CD4-positive, alpha-beta T cell treated with Interferon gamma for 1 hour (primary cell): ENCODE measurements around the gene SH3BP4.

ENCODE experiments used
- DNase-seq: peaks from one replicate; pipeline ENCODE4 v3.0.0-alpha.2; 2020

Gene SH3BP4

DNA sequence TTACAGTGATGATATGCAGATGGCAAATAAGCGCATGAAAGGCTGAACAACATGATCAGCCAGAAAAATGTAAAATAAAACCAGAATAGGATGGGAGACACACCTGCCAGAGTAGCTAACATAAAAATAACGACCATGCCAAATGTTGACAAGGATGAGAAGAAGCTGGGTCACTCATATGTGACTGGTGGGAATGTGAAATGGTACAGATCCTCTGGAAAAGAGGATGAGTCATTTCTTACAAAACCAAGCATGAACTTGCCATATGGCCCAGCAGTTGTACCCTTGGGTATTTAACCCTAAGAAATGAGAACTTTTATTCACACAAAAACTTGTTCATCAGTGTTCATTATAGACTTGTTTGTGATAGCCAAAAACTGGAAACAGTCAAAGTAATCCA is 143.8 kb downstream of the SH3BP4 start:
- no peak for DNase-seq

DNA sequence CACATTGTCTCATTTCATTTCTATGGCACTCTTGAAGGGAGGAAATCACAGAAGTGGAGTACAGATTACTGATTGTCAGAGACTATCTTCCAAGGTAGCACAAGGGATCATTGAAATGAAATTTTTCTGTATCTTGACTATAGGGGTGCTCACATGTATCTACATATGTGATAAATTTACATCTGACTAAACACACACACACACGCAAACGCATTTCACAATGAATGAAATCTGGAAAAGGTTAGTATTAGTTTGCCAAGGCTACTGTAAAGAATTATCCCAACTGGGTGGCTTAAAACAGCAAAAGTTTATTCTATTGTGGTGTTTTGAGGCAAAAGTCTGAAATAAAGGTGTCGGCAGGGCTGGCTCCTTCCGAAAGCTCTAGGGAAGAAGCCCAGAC is 144.6 kb downstream of the SH3BP4 start:
- DNase-seq: no peak

DNA sequence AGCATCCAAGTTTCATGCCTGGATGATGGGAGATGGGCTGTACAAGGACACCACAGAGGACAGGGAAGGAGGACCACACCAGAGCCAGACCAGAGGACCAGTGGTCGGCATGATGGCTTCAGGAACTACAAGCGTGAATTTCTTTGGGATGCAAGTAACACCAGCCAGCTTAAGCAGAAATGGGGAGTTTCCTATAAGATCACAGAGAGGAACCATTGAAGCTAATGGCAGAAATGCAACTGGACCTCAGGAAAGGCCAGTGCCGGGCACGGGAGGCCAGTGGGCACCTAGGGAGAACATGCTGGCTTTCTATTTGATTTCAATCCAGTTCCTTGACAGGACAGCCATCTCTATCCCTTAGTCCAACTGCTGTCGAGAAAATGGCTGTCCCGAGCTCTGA is 145.4 kb downstream of the SH3BP4 start:
- DNase-seq: no peak

DNA sequence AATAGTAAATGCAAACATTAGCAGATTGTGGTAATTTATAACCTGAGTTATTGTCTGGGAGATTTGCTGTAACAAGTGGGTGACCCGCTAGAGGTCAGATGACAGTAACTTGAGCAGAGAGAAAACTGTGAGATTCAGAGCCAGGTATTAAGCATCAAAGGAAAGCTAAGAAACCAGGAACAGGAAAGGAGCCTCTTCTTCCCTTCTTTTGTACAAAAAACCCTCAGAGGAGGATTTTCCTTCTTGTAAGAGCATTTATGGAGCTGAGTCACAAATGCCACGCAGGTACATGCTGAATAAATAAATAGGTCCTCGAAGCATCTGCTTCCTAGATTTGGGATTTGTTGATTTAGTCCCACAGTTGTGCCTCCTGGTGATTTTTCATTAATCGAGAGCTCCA is 146.5 kb downstream of the SH3BP4 start:
- DNase-seq: no peak

DNA sequence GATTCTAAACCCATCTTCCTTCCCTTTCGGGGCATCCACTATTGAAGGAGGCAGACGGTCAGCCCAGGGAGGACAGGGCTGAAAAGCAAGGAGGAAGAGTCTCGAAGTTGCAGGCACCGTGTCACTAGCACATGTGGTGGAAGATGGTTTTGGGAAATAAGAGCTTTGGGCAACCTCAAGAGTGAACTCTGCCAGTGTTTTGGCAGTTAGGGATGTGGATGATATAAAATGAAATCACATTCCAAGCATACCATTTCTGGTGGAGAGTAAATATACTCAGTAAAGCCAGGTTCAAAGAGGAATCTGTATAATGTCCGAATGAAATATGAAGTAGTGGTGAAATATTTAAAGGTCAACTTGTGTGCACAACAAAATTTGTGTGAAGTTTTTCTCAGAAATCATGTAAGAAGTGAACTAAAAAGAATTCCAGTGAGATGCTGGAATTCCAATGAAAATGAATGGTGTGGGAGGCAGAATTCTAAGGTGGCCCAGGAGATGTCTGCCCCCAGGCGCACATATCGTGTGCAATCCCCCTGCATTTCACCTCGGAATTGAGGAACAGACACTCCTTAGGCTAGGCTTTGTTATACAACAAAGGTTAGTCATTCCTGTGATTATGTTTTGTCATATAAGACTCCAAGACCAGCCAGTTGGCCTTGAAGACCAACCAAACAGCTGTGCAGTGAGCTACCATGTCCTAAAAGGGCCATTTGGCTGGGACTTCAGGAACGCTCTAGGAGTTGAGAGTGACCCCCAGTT is 147.1 kb downstream of the SH3BP4 start:
- no peak for DNase-seq

DNA sequence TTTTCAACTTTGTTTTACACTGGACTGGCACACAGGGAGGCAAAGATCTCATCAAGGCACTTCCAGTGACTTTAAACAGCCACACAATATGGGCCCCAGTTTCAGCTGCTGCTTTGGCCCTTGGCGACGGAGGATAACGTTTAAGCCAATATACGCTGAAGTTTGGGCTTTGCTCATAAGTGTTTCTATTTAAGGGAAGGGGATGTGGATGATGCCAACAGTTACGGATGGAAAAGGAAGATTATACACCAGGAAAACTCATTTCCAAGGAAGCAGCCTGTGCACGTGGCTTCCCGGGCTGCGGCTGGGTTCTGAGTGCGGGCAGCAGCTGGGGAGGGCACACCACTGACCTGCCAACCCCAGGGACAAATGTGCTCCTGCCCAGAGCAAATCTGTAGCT is 151.1 kb downstream of the SH3BP4 start:
- no peak for DNase-seq
